Measurements from ENCODE around the gene H1-8.

GRCh38 chr3:129522953-129523352, 20.0 kb upstream of the H1-8 start:
- TF ChIP-seq, protein P1, sequence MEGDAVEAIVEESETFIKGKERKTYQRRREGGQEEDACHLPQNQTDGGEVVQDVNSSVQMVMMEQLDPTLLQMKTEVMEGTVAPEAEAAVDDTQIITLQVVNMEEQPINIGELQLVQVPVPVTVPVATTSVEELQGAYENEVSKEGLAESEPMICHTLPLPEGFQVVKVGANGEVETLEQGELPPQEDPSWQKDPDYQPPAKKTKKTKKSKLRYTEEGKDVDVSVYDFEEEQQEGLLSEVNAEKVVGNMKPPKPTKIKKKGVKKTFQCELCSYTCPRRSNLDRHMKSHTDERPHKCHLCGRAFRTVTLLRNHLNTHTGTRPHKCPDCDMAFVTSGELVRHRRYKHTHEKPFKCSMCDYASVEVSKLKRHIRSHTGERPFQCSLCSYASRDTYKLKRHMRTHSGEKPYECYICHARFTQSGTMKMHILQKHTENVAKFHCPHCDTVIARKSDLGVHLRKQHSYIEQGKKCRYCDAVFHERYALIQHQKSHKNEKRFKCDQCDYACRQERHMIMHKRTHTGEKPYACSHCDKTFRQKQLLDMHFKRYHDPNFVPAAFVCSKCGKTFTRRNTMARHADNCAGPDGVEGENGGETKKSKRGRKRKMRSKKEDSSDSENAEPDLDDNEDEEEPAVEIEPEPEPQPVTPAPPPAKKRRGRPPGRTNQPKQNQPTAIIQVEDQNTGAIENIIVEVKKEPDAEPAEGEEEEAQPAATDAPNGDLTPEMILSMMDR (IDR thresholded peaks at IDR 0.05) = no peak
- TF ChIP-seq POLR2A (IDR thresholded peaks at IDR 0.05) (no peak), EP300 (IDR thresholded peaks at IDR 0.05) (no peak)

Data from tibial nerve (tissue), 4 donors.